ENCODE results near the gene LRMDA. TPM values are rescaled to one million over a fixed set of nuclear protein-coding genes. Genes with fewer than 3 reads are reported as not detected.

Gene LRMDA
- total and polyA plus RNA-seq, 2 of the 13 experiments (the other 11 are each of a cell fraction or from before 2014, with no cell fraction given): 13.4 to 22.0 TPM

- no peak for TF ChIP-seq CERS6 (CRISPR knock-in tag; IDR thresholded peaks at IDR 0.05)
- TF ChIP-seq KMT2B (CRISPR knock-in tag; IDR thresholded peaks at IDR 0.05): no peak
- no peak for TF ChIP-seq ZNF367 (CRISPR knock-in tag; IDR thresholded peaks at IDR 0.05; ENCODE audit: borderline replicate concordance)
- TF ChIP-seq SNRNP70 (IDR thresholded peaks at IDR 0.05; ENCODE audit: low read depth, low read length): peak; percentile 75; the same call in 1 of the 2 replicates
- peak; percentile 39; the same call in 1 of the 2 replicates for TF ChIP-seq PAF1 (CRISPR knock-in tag; IDR thresholded peaks at IDR 0.05)
- no peak for TF ChIP-seq PBX3 (CRISPR knock-in tag; IDR thresholded peaks at IDR 0.05; ENCODE audit: borderline replicate concordance)
- TF ChIP-seq SRSF1 (optimal IDR thresholded peaks at IDR 0.05; ENCODE audit: low read depth, low read length): peak; percentile 15
- no peak for TF ChIP-seq ZNF484 (CRISPR knock-in tag; IDR thresholded peaks at IDR 0.05; ENCODE audit: borderline replicate concordance, low read depth)
- peak; percentile 56; the same call in 1 of the 2 replicates for TF ChIP-seq POLR2G (IDR thresholded peaks at IDR 0.05; ENCODE audit: low read depth, low read length)
- no peak for TF ChIP-seq POLR2AphosphoS5 (IDR thresholded peaks at IDR 0.05; ENCODE audit: low read depth, low read length)
- peak; percentile 21; the same call in 1 of the 2 replicates for TF ChIP-seq ZHX1 (CRISPR knock-in tag; IDR thresholded peaks at IDR 0.05; ENCODE audit: low read depth)
- no peak for TF ChIP-seq ZNF788 (CRISPR knock-in tag; IDR thresholded peaks at IDR 0.05; ENCODE audit: borderline replicate concordance)
- TF ChIP-seq HINFP (CRISPR knock-in tag; IDR thresholded peaks at IDR 0.05; ENCODE audit: low read depth): no peak
- TF ChIP-seq HOXA9 (CRISPR knock-in tag; IDR thresholded peaks at IDR 0.05; ENCODE audit: borderline replicate concordance): no peak
- TF ChIP-seq ZFP62 (CRISPR knock-in tag; IDR thresholded peaks at IDR 0.05): no peak
- TF ChIP-seq PREB (CRISPR knock-in tag; IDR thresholded peaks at IDR 0.05): no peak
- no peak for TF ChIP-seq ERF (CRISPR knock-in tag; IDR thresholded peaks at IDR 0.05)
- TF ChIP-seq ZKSCAN8 (CRISPR knock-in tag; IDR thresholded peaks at IDR 0.05; ENCODE audit: borderline replicate concordance): no peak
- no peak for TF ChIP-seq ASH2L (IDR thresholded peaks at IDR 0.05; ENCODE audit: insufficient read length, low read depth, low read length)
- TF ChIP-seq MBD4 (IDR thresholded peaks at IDR 0.05; ENCODE audit: borderline replicate concordance, low read length): no peak
- no peak for TF ChIP-seq ATAD3A (CRISPR knock-in tag; IDR thresholded peaks at IDR 0.05)
- no peak for TF ChIP-seq SALL2 (CRISPR knock-in tag; IDR thresholded peaks at IDR 0.05)
- TF ChIP-seq ONECUT2 (CRISPR knock-in tag; IDR thresholded peaks at IDR 0.05): no peak
These were observed 35.3 kb upstream of the LRMDA start (continued) for GRCh38 chr10:75395932-75396630.

All from HepG2 (cell line).